Liver (tissue), 3 donors: ENCODE results near the gene KCNQ4.

ENCODE experiments used
- EGR1 ChIP-seq, 2 donors: IDR thresholded peaks; 2 replicates each; pipeline ENCODE4 v1.6.1; 2016 to 2018; ENCODE audit warnings: antibody characterized with exemption in 2 of 2, low read depth in 2 of 2
- JUND ChIP-seq, 2 donors: IDR thresholded peaks; 2 replicates each; pipeline ENCODE4 v1.6.1; 2016; ENCODE audit warnings: antibody characterized with exemption in 2 of 2
- RAD21 ChIP-seq, 2 donors: IDR thresholded peaks; 2 replicates each; pipeline ENCODE4 v1.6.1; 2016; ENCODE audit warnings: antibody characterized with exemption in 2 of 2, mild to moderate bottlenecking in 2 of 2
- SP1 ChIP-seq: IDR thresholded peaks from 2 replicates; pipeline ENCODE4 v1.6.1; 2018; ENCODE audit warnings: antibody characterized with exemption, mild to moderate bottlenecking
- TAF1 ChIP-seq: conservative IDR thresholded peaks from 2 replicates; pipeline ENCODE4 v1.6.1; 2016; ENCODE audit warnings: antibody characterized with exemption, mild to moderate bottlenecking
- YY1 ChIP-seq: IDR thresholded peaks from 2 replicates; pipeline ENCODE4 v1.6.1; 2016; ENCODE audit warnings: antibody characterized with exemption, mild to moderate bottlenecking
- TF ChIP-seq, protein P1 (sequence below): fragments of 150-350 bp; IDR thresholded peaks from 2 replicates; pipeline ENCODE4 v1.5.1; 2017; ENCODE audit warnings: improper control_type of control experiment, low read depth, low read length; ENCODE audit not compliant: missing input control
- TF ChIP-seq, protein P2 (sequence below): IDR thresholded peaks from 2 replicates; pipeline ENCODE4 v1.6.1; 2016; ENCODE audit warnings: antibody characterized with exemption
- TF ChIP-seq, protein P3 (sequence below): IDR thresholded peaks from 2 replicates; pipeline ENCODE4 v1.6.1; 2016; ENCODE audit warnings: antibody characterized with exemption
- TF ChIP-seq, protein P4 (sequence below): IDR thresholded peaks from 2 replicates; pipeline ENCODE4 v1.6.1; 2016; ENCODE audit warnings: antibody characterized with exemption
- donor health status: healthy.
- donor health status: healthy.

DNA sequence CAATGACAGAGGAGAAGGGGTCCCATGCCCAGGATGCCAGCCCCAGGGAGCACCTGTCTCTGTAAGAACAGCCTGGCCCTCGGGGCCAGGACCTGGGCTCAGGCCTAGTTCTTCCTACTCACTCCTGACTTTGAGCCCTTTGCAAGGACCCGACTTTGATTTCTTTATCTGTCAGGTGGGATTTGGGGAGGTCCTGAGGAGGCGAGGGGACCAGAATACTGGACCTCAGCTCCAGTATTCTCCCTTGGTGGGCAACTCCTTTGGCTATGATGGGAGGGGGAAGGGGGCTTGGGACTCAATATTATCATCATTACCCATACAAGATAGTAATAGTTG, 18.1 kb downstream of the KCNQ4 start:
- TF ChIP-seq TAF1 (no peak), EGR1 (IDR thresholded peaks at IDR 0.05; ENCODE audit: low read depth in 2 of 2) (no peak), YY1 (no peak), JUND (IDR thresholded peaks at IDR 0.05) (no peak), SP1 (no peak), RAD21 (IDR thresholded peaks at IDR 0.05) (no peak)
- TF ChIP-seq, protein P1, sequence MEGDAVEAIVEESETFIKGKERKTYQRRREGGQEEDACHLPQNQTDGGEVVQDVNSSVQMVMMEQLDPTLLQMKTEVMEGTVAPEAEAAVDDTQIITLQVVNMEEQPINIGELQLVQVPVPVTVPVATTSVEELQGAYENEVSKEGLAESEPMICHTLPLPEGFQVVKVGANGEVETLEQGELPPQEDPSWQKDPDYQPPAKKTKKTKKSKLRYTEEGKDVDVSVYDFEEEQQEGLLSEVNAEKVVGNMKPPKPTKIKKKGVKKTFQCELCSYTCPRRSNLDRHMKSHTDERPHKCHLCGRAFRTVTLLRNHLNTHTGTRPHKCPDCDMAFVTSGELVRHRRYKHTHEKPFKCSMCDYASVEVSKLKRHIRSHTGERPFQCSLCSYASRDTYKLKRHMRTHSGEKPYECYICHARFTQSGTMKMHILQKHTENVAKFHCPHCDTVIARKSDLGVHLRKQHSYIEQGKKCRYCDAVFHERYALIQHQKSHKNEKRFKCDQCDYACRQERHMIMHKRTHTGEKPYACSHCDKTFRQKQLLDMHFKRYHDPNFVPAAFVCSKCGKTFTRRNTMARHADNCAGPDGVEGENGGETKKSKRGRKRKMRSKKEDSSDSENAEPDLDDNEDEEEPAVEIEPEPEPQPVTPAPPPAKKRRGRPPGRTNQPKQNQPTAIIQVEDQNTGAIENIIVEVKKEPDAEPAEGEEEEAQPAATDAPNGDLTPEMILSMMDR, result no peak
- TF ChIP-seq, protein P2, sequence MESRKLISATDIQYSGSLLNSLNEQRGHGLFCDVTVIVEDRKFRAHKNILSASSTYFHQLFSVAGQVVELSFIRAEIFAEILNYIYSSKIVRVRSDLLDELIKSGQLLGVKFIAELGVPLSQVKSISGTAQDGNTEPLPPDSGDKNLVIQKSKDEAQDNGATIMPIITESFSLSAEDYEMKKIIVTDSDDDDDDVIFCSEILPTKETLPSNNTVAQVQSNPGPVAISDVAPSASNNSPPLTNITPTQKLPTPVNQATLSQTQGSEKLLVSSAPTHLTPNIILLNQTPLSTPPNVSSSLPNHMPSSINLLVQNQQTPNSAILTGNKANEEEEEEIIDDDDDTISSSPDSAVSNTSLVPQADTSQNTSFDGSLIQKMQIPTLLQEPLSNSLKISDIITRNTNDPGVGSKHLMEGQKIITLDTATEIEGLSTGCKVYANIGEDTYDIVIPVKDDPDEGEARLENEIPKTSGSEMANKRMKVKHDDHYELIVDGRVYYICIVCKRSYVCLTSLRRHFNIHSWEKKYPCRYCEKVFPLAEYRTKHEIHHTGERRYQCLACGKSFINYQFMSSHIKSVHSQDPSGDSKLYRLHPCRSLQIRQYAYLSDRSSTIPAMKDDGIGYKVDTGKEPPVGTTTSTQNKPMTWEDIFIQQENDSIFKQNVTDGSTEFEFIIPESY, result no peak
- TF ChIP-seq, protein P3, sequence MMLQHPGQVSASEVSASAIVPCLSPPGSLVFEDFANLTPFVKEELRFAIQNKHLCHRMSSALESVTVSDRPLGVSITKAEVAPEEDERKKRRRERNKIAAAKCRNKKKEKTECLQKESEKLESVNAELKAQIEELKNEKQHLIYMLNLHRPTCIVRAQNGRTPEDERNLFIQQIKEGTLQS, result no peak
- TF ChIP-seq, protein P4, sequence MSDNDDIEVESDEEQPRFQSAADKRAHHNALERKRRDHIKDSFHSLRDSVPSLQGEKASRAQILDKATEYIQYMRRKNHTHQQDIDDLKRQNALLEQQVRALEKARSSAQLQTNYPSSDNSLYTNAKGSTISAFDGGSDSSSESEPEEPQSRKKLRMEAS, result no peak
